Muscle of leg (tissue), 11 donors: ENCODE data around the gene IGLL5. TPM values are rescaled to one million over a fixed set of nuclear protein-coding genes. Genes with fewer than 3 reads are reported as not detected.
A peak's percentile ranks its signal among the peaks of the same experiment; 100 is the strongest.

ENCODE experiments used
- DNase-seq: peaks from one replicate; pipeline ENCODE4 v3.0.0; 2013
- H3K27ac ChIP-seq: one replicate; pipeline ENCODE4 v1.5.1; 2013; ENCODE audit warnings: mild to moderate bottlenecking, low read length, control low read depth
- H3K27me3 ChIP-seq: one replicate; pipeline ENCODE4 v1.6.1; 2013; ENCODE audit warnings: low read length; ENCODE audit not compliant: control insufficient read depth, insufficient read depth
- H3K36me3 ChIP-seq: one replicate; pipeline ENCODE4 v1.6.1; 2013; ENCODE audit warnings: low read length; ENCODE audit not compliant: control insufficient read depth, insufficient read depth
- H3K4me1 ChIP-seq: one replicate; pipeline ENCODE4 v1.6.1; 2013; ENCODE audit warnings: low read length; ENCODE audit not compliant: control insufficient read depth, insufficient read depth
- H3K4me3 ChIP-seq: one replicate; pipeline ENCODE4 v1.5.1; 2013; ENCODE audit warnings: low read length, control low read depth
- H3K9me3 ChIP-seq: replicated peaks from 2 replicates; pipeline ENCODE4 v1.6.1; 2013; ENCODE audit warnings: low read depth, low read length; ENCODE audit not compliant: control insufficient read depth
- WGBS: methylation state at CpG from one replicate; pipeline ENCODE4 v1.1.5; 2013; ENCODE audit warnings: missing lambda C conversion rate; ENCODE audit not compliant: insufficient coverage; 5-methylcytosine and 5-hydroxymethylcytosine counted together
- polyA plus RNA-seq, 8 donors: library from polyadenylated mRNA; unstranded; fragments of 120-200 nt; gene quantifications; one replicate each; pipeline versions ENCODE4 v1.2.1 to v1.2.3, GENCODE V29; 2013; ENCODE audit warnings: inconsistent platforms in 1 of 8, low replicate concordance in 1 of 8; ENCODE audit not compliant: insufficient read length in 8 of 8, insufficient read depth in 1 of 8
- total RNA-seq: library from RNA; stranded (reverse); fragments of 120-200 nt; gene quantifications from one replicate; pipeline ENCODE4 v1.2.4, GENCODE V29; 2013

IGLL5 gene
- total and polyA plus RNA-seq, 9 donors = 0.13 to 0.57 (median 0.30) TPM; not detected in 4

DNA sequence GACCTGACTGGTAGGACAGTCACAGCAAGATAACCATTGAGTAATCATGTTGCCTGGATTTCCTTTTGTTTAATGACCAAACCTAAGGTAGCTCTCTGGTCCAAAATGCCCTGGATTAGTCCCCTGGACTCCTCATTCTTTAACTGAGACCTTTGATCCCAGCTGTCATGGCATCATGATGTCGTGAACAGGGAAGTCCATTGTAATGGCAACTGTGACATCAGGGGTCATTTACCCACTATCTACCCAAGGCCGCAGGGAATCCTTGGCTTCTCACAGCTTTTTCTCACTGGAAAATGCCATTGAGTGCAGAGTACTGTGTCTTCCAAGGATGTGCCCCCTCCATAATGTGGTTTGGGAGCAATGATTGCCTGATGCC lies 29.1 kb upstream of the IGLL5 start:
- H3K27me3 ChIP-seq = no peaks in the 10 kb centered on the region

DNA sequence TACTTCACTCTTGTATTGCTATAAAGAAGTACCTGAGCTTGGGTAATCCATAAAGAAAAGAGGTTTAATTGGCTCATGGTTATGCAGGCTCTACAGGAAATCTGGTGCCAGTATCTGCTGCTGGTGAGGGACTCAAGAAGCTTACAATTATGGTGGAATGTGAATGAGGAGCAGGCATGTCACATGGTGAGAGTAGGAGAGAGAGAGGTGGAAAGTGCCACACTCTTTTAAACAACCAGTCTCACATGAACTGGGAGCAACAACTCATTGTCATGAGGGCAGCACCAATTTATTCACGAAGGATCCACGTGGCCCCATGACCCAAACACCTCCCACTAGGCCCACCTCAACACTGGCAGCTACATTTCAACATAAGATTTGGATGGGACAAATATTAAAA lies 24.6 kb upstream of the IGLL5 start:
- no CpG with 5 or more reads among the region's 2 CpGs for WGBS
- Histone ChIP-seq H3K36me3 (no peaks in the 10 kb centered on the region), H3K27me3 (peaks cover 2% of the 10 kb centered on the region), H3K9me3 (no peaks in the 10 kb centered on the region), H3K4me3 (no peak overlapping the region), H3K4me1 (peaks cover 15% of the 10 kb centered on the region), H3K27ac (no peak overlapping the region)
- no peak for DNase-seq

More for the DNA sequence above, 29.1 kb upstream of the IGLL5 start:
- H3K4me3 ChIP-seq = no peak overlapping the region
- no CpG with 5 or more reads among the region's 2 CpGs for WGBS
- no peaks in the 10 kb centered on the region for H3K4me1 ChIP-seq
- no peaks in the 10 kb centered on the region for H3K9me3 ChIP-seq
- H3K36me3 ChIP-seq = no peaks in the 10 kb centered on the region
- H3K27ac ChIP-seq = no peak overlapping the region
- DNase-seq = no peak

DNA sequence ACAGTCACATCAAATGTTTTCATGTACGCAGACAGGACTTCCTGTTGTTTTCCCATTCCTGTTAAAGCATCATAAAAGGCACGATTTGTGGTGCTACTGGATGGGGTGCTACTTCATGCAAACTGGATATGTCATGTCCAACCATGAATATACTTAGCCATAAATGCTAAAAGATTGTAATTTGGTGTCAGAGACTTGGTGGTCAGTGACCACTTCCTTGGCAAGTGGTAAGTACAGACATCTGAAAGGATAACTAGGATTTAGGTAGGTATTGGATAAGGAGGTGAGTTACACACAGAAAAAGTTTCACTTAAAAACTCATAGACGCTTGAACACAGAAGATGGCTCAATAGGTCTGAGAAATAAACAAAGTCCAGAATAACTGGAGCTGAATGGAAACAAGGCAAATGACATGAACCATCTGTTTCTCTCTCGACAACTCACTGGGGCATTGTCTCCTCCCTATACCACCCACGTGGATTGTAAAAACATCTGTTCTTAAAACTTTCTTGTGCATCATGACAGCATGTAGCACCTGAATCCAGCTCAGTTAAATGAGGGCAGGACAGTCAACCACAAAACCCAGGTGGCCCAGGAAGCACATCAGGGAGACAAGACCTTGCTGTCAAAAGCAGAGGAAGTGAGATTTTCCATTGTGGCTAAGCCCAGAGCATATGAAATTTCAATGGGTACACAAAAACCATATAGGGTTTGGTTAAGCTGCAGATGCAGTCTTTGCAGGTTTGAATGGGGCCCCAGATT lies 22.1 kb upstream of the IGLL5 start:
- DNase-seq = peak; percentile 62
- WGBS = 18% methylated on average over 3 of the region's 5 CpGs

DNA sequence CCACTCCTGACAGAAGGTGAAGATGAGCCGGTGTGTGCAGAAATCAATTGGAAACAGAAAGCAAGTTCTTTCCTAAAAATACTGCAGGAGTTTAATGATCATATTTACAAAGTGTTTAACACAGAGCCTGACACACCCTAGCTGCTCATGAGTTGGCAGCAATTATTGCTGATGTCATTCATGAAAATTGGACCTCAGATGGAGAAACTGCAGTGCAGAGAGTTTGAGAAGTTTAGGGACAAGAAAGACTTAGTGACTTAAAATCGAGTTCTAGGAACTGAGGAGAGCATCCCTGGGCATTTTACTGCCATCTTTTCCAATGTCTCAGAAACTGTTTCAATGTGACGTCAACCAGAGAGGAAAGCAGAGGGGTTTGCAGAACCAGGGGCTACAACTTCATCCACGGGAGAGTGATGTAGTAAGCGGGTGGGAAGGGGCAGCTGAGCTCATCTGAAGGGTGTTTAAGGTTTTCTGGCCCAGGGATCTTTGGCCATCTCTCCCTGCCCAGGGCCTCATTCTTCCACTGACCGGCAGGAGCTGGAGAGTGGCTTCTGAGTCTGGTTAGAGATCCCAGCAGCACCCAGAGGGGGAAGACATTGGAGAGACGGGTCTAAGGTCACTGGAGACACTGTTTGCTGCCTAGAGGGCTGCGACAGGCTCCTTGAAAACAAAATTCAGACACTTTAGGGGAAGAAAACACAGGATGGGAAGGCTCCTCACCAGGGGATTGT lies 21.1 kb upstream of the IGLL5 start:
- Histone ChIP-seq H3K9me3 (no peaks in the 10 kb centered on the region), H3K27ac (peak overlapping the region; percentile 59), H3K4me1 (peaks cover 15% of the 10 kb centered on the region), H3K27me3 (peaks cover 11% of the 10 kb centered on the region), H3K36me3 (no peaks in the 10 kb centered on the region), H3K4me3 (no peak overlapping the region)
- 50% methylated on average over 5 of the region's 8 CpGs for WGBS
- peak; percentile 90 for DNase-seq

More for the DNA sequence above, 22.1 kb upstream of the IGLL5 start:
- H3K9me3 ChIP-seq = no peaks in the 10 kb centered on the region
- peaks cover 4% of the 10 kb centered on the region for H3K27me3 ChIP-seq
- no peaks in the 10 kb centered on the region for H3K36me3 ChIP-seq
- no peak overlapping the region for H3K4me3 ChIP-seq
- H3K4me1 ChIP-seq = peaks cover 15% of the 10 kb centered on the region
- H3K27ac ChIP-seq = peak overlapping the region; percentile 47

DNA sequence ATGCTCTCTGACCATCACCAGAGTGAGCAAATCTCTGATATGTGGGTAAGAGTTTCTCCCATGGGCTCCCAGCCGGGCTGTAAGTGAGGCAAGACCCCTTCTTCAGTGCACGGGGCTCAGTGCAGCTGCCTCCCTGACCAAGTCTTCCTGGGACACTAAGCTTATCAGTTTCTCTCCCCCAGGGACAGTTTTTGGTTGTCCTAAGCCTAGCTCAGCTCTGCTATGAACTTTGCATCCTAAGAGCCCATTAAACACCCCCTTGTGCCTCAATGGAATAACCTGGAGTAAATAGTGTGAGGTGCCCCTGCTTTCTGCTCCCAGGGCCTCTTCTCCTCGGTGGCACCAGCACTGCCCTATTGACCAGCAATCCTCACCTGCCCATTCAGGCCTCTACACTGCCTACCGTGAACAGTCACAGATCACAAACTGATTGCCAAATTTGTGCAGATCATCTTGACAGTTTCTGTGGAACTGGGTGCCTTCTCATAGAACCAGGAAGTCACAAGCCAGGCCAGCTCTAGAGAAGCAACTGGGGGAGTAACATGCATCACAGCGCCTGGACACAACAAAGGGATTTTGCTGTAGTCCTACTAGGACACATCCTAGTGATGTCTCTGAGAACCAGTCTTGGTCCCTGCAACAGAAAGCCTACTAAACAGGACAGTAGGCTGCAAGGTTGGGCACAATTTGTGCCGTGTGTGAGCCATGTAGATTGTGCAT lies 19.5 kb upstream of the IGLL5 start:
- Histone ChIP-seq H3K9me3 (no peaks in the 10 kb centered on the region), H3K36me3 (no peaks in the 10 kb centered on the region), H3K4me1 (peaks cover 15% of the 10 kb centered on the region), H3K4me3 (no peak overlapping the region), H3K27me3 (peaks cover 15% of the 10 kb centered on the region), H3K27ac (no peak overlapping the region)
- WGBS = 76% methylated on average over 4 of the region's 6 CpGs
- no peak for DNase-seq

DNA sequence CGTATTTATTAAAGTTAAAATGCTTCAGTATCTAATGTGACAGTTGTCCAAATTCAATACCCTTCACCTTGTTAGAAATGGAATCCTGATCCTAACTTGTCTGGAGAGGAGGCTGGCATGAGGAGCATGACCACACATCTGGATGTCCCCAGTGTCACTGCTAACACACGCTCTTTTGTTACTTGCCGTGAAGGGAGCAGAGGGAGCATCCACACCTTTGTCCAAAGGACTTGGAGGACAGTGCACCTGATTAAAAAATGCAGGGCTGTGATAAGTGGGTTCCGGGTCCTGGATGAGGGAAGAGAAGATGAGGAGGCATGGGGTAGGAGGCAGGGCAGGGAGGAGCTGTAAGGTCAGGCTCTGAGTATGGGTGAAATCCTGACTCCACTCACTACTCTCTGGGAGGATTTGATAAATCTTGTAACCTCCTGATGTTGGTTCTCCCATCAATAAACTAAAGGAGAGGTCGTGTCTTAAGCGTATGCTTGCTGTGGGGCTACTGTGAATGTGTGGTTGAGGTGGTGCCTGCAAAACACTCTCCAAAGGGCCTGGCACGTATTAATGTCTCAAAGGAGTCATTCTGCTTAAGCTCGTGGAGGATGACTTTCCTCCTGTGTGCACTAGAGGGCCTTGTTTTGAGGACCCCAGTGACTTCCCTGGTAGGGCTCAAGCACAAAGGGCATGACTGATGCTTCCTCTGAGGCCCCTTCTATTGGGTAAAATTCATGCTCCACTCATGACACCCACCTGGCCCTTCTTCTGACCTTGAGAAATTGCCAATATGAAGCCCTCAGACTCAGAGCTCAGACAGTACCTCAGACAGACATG lies 16.8 kb upstream of the IGLL5 start:
- Histone ChIP-seq H3K36me3 (no peaks in the 10 kb centered on the region), H3K9me3 (peaks cover 7% of the 10 kb centered on the region), H3K27me3 (peaks cover 17% of the 10 kb centered on the region), H3K4me1 (peaks cover 14% of the 10 kb centered on the region), H3K27ac (no peak overlapping the region), H3K4me3 (no peak overlapping the region)
- WGBS = 39% methylated on average over 4 of the region's 8 CpGs
- DNase-seq = no peak

DNA sequence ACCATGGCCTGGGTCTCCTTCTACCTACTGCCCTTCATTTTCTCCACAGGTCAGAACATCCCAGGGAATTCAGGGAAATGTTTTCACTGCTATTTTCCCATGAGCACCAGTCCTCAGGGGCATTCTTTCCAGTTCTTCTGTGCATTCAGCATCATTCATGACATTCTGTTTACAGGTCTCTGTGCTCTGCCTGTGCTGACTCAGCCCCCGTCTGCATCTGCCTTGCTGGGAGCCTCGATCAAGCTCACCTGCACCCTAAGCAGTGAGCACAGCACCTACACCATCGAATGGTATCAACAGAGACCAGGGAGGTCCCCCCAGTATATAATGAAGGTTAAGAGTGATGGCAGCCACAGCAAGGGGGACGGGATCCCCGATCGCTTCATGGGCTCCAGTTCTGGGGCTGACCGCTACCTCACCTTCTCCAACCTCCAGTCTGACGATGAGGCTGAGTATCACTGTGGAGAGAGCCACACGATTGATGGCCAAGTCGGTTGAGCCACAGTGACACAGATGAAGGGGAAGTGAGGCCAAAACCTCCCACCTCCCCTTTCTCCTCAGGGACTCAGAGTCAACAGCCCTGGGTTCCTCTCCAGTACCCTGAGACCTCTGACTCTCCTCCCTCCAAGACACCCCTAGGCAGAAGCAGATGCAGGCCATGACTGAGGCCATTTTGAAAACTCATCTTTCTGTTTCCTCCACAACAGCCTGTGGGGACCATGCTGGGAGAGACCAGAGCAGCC lies 15.9 kb upstream of the IGLL5 start:
- no peak overlapping the region for H3K27ac ChIP-seq
- H3K36me3 ChIP-seq = no peaks in the 10 kb centered on the region
- peaks cover 7% of the 10 kb centered on the region for H3K9me3 ChIP-seq
- no peak for DNase-seq
- H3K4me1 ChIP-seq = peaks cover 5% of the 10 kb centered on the region
- WGBS = 85% methylated on average over 4 of the region's 10 CpGs
- peaks cover 17% of the 10 kb centered on the region for H3K27me3 ChIP-seq
- H3K4me3 ChIP-seq = no peak overlapping the region

DNA sequence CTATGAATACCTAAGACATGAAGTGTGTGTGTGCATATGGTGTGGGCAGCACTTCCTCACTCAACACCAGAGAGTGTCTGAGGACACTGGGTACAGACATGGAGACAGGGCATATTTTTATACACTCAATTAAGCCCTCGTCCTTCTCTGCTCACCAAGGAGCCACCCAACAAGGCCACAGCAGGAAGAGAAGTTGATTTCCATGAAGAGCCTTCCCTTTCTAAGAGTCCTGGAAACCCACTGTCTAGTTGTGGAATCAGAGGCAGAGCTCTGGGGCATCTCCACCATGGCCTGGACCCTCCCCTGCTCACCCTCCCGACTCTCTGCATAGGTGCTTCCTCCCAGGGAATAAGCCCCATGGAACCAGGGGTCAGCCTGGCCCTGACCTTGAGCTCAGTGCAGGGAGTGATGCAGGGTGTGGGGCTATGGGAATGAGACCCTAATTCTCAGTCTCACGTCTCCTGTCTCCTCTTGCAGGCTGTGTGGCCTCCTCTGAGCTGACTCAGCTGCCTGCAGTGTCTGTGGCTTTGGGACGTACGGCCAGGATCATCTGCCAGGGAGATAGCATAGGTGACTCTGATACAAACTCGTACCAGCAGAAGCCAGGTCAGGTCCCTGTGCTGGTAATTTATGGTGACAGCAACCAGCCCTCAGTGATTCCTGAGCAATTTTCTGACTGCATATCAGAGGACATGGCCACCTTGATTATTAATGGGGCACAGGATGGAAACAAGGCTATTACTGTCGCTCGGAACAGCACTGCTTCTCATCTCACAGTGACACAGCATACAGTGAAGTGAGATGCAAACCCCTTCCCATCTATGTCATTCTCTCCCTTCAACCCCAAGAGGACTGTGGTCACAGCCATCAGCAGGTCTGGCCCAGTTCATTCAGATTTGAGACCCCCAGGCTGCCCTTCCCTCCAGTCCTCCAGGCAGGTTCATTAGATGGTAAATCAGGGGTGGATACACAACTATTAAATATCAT lies 14.6 kb upstream of the IGLL5 start:
- H3K9me3 ChIP-seq = peaks cover 7% of the 10 kb centered on the region
- no peaks in the 10 kb centered on the region for H3K36me3 ChIP-seq
- H3K27ac ChIP-seq = no peak overlapping the region
- no peak overlapping the region for H3K4me3 ChIP-seq
- peaks cover 14% of the 10 kb centered on the region for H3K27me3 ChIP-seq
- whole genome bisulfite sequencing = 77% methylated on average over 7 of the region's 8 CpGs
- H3K4me1 ChIP-seq = no peaks in the 10 kb centered on the region
- DNase-seq = no peak
